ENCODE results near the gene VSIG10L. TPM values are rescaled to one million over a fixed set of nuclear protein-coding genes. Genes with fewer than 3 reads are reported as not detected.

Gene VSIG10L
- total RNA-seq, 4 donors from 2014 or later = 0.60 to 2.2 (median 1.8) TPM

- DNase-seq = no peak
- H3K36me3 ChIP-seq = no peaks in the 10 kb centered on the region
- H3K27ac ChIP-seq = no peak overlapping the region
- intact Hi-C loops (cut with DNase I; ENCODE audit: low total_unique reads) (no loop called here), in situ Hi-C loops (cut with MboI; ENCODE audit: low pct_ligation_motif_present in 1 of 4, low pct_unique_long_range_greater_than_20kb in 1 of 4, low sequenced_read_pairs in 3 of 4) (no loop called here)
- no peak overlapping the region for H3K4me3 ChIP-seq
- TF ChIP-seq POLR2AphosphoS5 (IDR thresholded peaks at IDR 0.05) (no peak), POLR2A (IDR thresholded peaks at IDR 0.05) (no peak), CTCF (IDR thresholded peaks at IDR 0.05) (no peak), EP300 (IDR thresholded peaks at IDR 0.05; ENCODE audit: low read depth) (no peak)
- no peaks in the 10 kb centered on the region for H3K9me3 ChIP-seq
- no peaks in the 10 kb centered on the region for H3K4me1 ChIP-seq
- WGBS, 2 donors (ENCODE audit: low coverage in 1 of 2) = 77% methylated on average over 1 of the region's 1 CpG; no CpG with 5 or more reads in 1 of the 2 donors
- H3K27me3 ChIP-seq = peaks cover 15% of the 10 kb centered on the region
Measured at GRCh38 chr19:51289635-51290034, 52.3 kb downstream of the VSIG10L start.

GRCh38 chr19:51285682-51286081 is 56.3 kb downstream of the VSIG10L start:
- H3K36me3 ChIP-seq = no peaks in the 10 kb centered on the region
- H3K27ac ChIP-seq = no peak overlapping the region
- no peaks in the 10 kb centered on the region for H3K4me1 ChIP-seq
- intact Hi-C loops (cut with DNase I; ENCODE audit: low total_unique reads) (no loop called here), in situ Hi-C loops (cut with MboI; ENCODE audit: low pct_ligation_motif_present in 1 of 4, low pct_unique_long_range_greater_than_20kb in 1 of 4, low sequenced_read_pairs in 3 of 4) (no loop called here)
- peaks cover 14% of the 10 kb centered on the region for H3K27me3 ChIP-seq
- no peak overlapping the region for H3K4me3 ChIP-seq
- no peak for TF ChIP-seq POLR2AphosphoS5 (IDR thresholded peaks at IDR 0.05)
- no peak for TF ChIP-seq POLR2A (IDR thresholded peaks at IDR 0.05)
- no peak for TF ChIP-seq EP300 (IDR thresholded peaks at IDR 0.05; ENCODE audit: low read depth)
- no peak for TF ChIP-seq CTCF (IDR thresholded peaks at IDR 0.05)
- WGBS, 2 donors (ENCODE audit: low coverage in 1 of 2) = 66 to 77% methylated on average over 2 to 3 of the region's 3 CpGs
- H3K9me3 ChIP-seq = no peaks in the 10 kb centered on the region
- DNase-seq = no peak

GRCh38 chr19:51282335-51282734 is 59.6 kb downstream of the VSIG10L start:
- intact Hi-C loops (cut with DNase I; ENCODE audit: low total_unique reads) (no loop called here), in situ Hi-C loops (cut with MboI; ENCODE audit: low pct_ligation_motif_present in 1 of 4, low pct_unique_long_range_greater_than_20kb in 1 of 4, low sequenced_read_pairs in 3 of 4) (no loop called here)
- no peaks in the 10 kb centered on the region for H3K36me3 ChIP-seq
- H3K9me3 ChIP-seq = no peaks in the 10 kb centered on the region
- peaks cover 8% of the 10 kb centered on the region for H3K27me3 ChIP-seq
- H3K27ac ChIP-seq = no peak overlapping the region
- TF ChIP-seq POLR2A (IDR thresholded peaks at IDR 0.05) (no peak), CTCF (IDR thresholded peaks at IDR 0.05) (no peak), EP300 (IDR thresholded peaks at IDR 0.05; ENCODE audit: low read depth) (no peak), POLR2AphosphoS5 (IDR thresholded peaks at IDR 0.05) (no peak)
- H3K4me3 ChIP-seq = no peak overlapping the region
- 72% methylated on average over 4 of the region's 4 CpGs; no CpG with 5 or more reads in 1 of the 2 donors for WGBS, 2 donors (ENCODE audit: low coverage in 1 of 2)
- H3K4me1 ChIP-seq = no peaks in the 10 kb centered on the region
- no peak for DNase-seq

Other genes with a start within 250 kb of the VSIG10L start
- 10 to 100 TPM in 1 of 4 donors, 1 to 10 TPM in 3; 3.4 to 35.4 (median 7.3) TPM for gene CTU1, start 233.7 kb downstream of the VSIG10L start, total RNA-seq
- 1 to 10 TPM in 2 of 4 donors, not detected in 2; 2.0 to 2.2 TPM for gene SIGLEC9, start 217.2 kb downstream of the VSIG10L start, total RNA-seq
- 1 to 10 TPM in 1 of 4 donors, under 1 TPM in 1, not detected in 2; 0.82 to 2.1 TPM for gene SIGLEC7, start 199.8 kb downstream of the VSIG10L start, total RNA-seq
- 1 to 10 TPM in 2 of 4 donors, not detected in 2; 2.5 to 2.6 TPM for gene CD33, start 117.1 kb downstream of the VSIG10L start, total RNA-seq
- gene SIGLECL1, start 91.1 kb downstream of the VSIG10L start, total RNA-seq = not detected
- gene IGLON5, start 30.5 kb downstream of the VSIG10L start, total RNA-seq = under 1 TPM in 1 of 4 donors, not detected in 3; 0.27 TPM
- 100 to 1,000 TPM in 2 of 4 donors, 10 to 100 TPM in 2; 56.9 to 147 (median 99.1) TPM for gene ETFB, start 24.2 kb upstream of the VSIG10L start, total RNA-seq
- gene CLDND2, start 26.9 kb upstream of the VSIG10L start, total RNA-seq = not detected
- gene NKG7, start 30.5 kb upstream of the VSIG10L start, total RNA-seq = 1 to 10 TPM in 2 of 4 donors, not detected in 2; 1.6 to 3.0 TPM
- not detected for gene LIM2, start 45.8 kb upstream of the VSIG10L start, total RNA-seq
- gene C19orf84, start 48.5 kb upstream of the VSIG10L start, total RNA-seq = not detected
- gene SIGLEC10, start 75.5 kb upstream of the VSIG10L start, total RNA-seq = 10 to 100 TPM in 1 of 4 donors, 1 to 10 TPM in 2, not detected in 1; 3.7 to 15.7 (median 4.9) TPM
- 1 to 10 TPM in 1 of 4 donors, under 1 TPM in 1, not detected in 2; 0.27 to 1.3 TPM for gene SIGLEC8, start 116.3 kb upstream of the VSIG10L start, total RNA-seq
- not detected for gene CEACAM18, start 136.4 kb upstream of the VSIG10L start, total RNA-seq
- gene SIGLEC12, start 159.7 kb upstream of the VSIG10L start, total RNA-seq = under 1 TPM in 2 of 4 donors, not detected in 2; 0.41 to 0.48 TPM
- 1 to 10 TPM in 2 of 4 donors, under 1 TPM in 1, not detected in 1; 0.55 to 4.4 (median 1.7) TPM for gene SIGLEC6, start 189.5 kb upstream of the VSIG10L start, total RNA-seq
- 10 to 100 TPM in 1 of 4 donors, 1 to 10 TPM in 3; 5.6 to 12.7 (median 6.6) TPM for gene ZNF175, start 229.1 kb upstream of the VSIG10L start, total RNA-seq

Measured in transverse colon (tissue), 4 donors.